Immature natural killer cell (primary cell): ENCODE measurements around the gene EBF3. TPM values are rescaled to one million over a fixed set of nuclear protein-coding genes. Genes with fewer than 3 reads are reported as not detected.

ENCODE experiments used
- DNase-seq, 3 donors: peaks; one replicate each; pipeline ENCODE4 v3.0.0; 2022; ENCODE audit warnings: mixed read lengths in 1 of 3
- H3K27ac Mint-ChIP-seq, 6 donors: one replicate each; pipeline ENCODE4 v1.8.0; 2020; ENCODE audit warnings: mixed read lengths in 6 of 6, mild to moderate bottlenecking in 5 of 6, inconsistent platforms in 4 of 6, moderate library complexity in 3 of 6
- H3K27me3 Mint-ChIP-seq, 3 donors: one replicate each; pipeline ENCODE4 v1.8.0; 2020 to 2021; ENCODE audit warnings: low read depth in 3 of 3, mild to moderate bottlenecking in 3 of 3, mixed read lengths in 3 of 3, moderate library complexity in 3 of 3, inconsistent platforms in 1 of 3
- H3K36me3 Mint-ChIP-seq, 3 donors: one replicate each; pipeline ENCODE4 v1.8.0; 2020; ENCODE audit warnings: mixed read lengths in 3 of 3, inconsistent platforms in 2 of 3, mild to moderate bottlenecking in 2 of 3
- H3K4me1 Mint-ChIP-seq, 2 donors: one replicate each; pipeline ENCODE4 v1.8.0; 2020; ENCODE audit warnings: inconsistent platforms in 2 of 2, mild to moderate bottlenecking in 2 of 2, mixed read lengths in 2 of 2, moderate library complexity in 1 of 2
- H3K4me3 Mint-ChIP-seq, 5 donors: one replicate each; pipeline ENCODE4 v1.8.0; 2020; ENCODE audit warnings: mild to moderate bottlenecking in 5 of 5, mixed read lengths in 5 of 5, inconsistent platforms in 3 of 5, moderate library complexity in 3 of 5
- H3K9me3 Mint-ChIP-seq, 6 donors: one replicate each; pipeline ENCODE4 v1.8.0; 2020; ENCODE audit warnings: mild to moderate bottlenecking in 6 of 6, mixed read lengths in 6 of 6, inconsistent platforms in 4 of 6, moderate library complexity in 3 of 6
- polyA plus RNA-seq, 3 donors: library from polyadenylated mRNA; unstranded; fragments of 300-500 nt; fragmentation: Illumina TruSeq; gene quantifications; one replicate each; pipeline ENCODE4 v1.2.3, GENCODE V29; 2021

EBF3 gene
- polyA plus RNA-seq, 3 donors from 2014 or later = not detected

- DNase-seq = no peak
- H3K4me1 Mint-ChIP-seq = no peaks in the 10 kb centered on the region
- peaks cover 9 to 25% (median 16%) of the 10 kb centered on the region in 3 donors for H3K27me3 Mint-ChIP-seq
- H3K27ac Mint-ChIP-seq = no peak overlapping the region
- H3K9me3 Mint-ChIP-seq = no peaks in the 10 kb centered on the region
- peaks cover 0 to 3% (median 0%) of the 10 kb centered on the region in 3 donors for H3K36me3 Mint-ChIP-seq
- no peak overlapping the region for H3K4me3 Mint-ChIP-seq
Measured at GRCh38 chr10:129951101-129951969, 12.7 kb downstream of the EBF3 start.

GRCh38 chr10:129950676-129951075, 13.4 kb downstream of the EBF3 start:
- H3K27me3 Mint-ChIP-seq = peaks cover 11 to 25% (median 12%) of the 10 kb centered on the region in 3 donors
- no peak overlapping the region for H3K4me3 Mint-ChIP-seq
- no peak overlapping the region for H3K27ac Mint-ChIP-seq
- peaks cover 0 to 3% (median 0%) of the 10 kb centered on the region in 3 donors for H3K36me3 Mint-ChIP-seq
- no peaks in the 10 kb centered on the region for H3K4me1 Mint-ChIP-seq
- no peak for DNase-seq
- no peaks in the 10 kb centered on the region for H3K9me3 Mint-ChIP-seq

- Mint-ChIP-seq H3K27me3 (peaks cover 7 to 23% (median 11%) of the 10 kb centered on the region in 3 donors), H3K4me1 (no peaks in the 10 kb centered on the region), H3K4me3 (no peak overlapping the region), H3K9me3 (no peaks in the 10 kb centered on the region), H3K27ac (no peak overlapping the region), H3K36me3 (peaks cover 0 to 3% (median 0%) of the 10 kb centered on the region in 3 donors)
- DNase-seq = no peak
Measured at GRCh38 chr10:129949891-129950291, 14.2 kb downstream of the EBF3 start.

- Mint-ChIP-seq H3K4me3 (no peak overlapping the region), H3K27me3 (peaks cover 7 to 19% (median 10%) of the 10 kb centered on the region in 3 donors), H3K36me3 (peaks cover 0 to 3% (median 0%) of the 10 kb centered on the region in 3 donors), H3K9me3 (no peaks in the 10 kb centered on the region), H3K4me1 (no peaks in the 10 kb centered on the region), H3K27ac (no peak overlapping the region)
- no peak for DNase-seq
Measured at GRCh38 chr10:129949411-129949810, 14.7 kb downstream of the EBF3 start.

GRCh38 chr10:129946859-129947258, 17.2 kb downstream of the EBF3 start:
- Mint-ChIP-seq H3K4me3 (no peak overlapping the region), H3K27ac (no peak overlapping the region), H3K27me3 (peaks cover 3 to 8% (median 4%) of the 10 kb centered on the region in 3 donors), H3K36me3 (peaks cover 0 to 3% (median 0%) of the 10 kb centered on the region in 3 donors), H3K9me3 (no peaks in the 10 kb centered on the region), H3K4me1 (no peaks in the 10 kb centered on the region)
- no peak for DNase-seq

- no peaks in the 10 kb centered on the region for H3K9me3 Mint-ChIP-seq
- no peak overlapping the region for H3K27ac Mint-ChIP-seq
- no peaks in the 10 kb centered on the region for H3K4me1 Mint-ChIP-seq
- peaks cover 0 to 3% (median 0%) of the 10 kb centered on the region in 3 donors for H3K36me3 Mint-ChIP-seq
- peaks cover 3 to 6% (median 3%) of the 10 kb centered on the region in 3 donors for H3K27me3 Mint-ChIP-seq
- H3K4me3 Mint-ChIP-seq = no peak overlapping the region
- no peak for DNase-seq
Measured at GRCh38 chr10:129945941-129946760, 17.9 kb downstream of the EBF3 start.

- Mint-ChIP-seq H3K27ac (no peak overlapping the region), H3K36me3 (peaks cover 0 to 3% (median 0%) of the 10 kb centered on the region in 3 donors), H3K4me3 (no peak overlapping the region), H3K4me1 (no peaks in the 10 kb centered on the region), H3K9me3 (no peaks in the 10 kb centered on the region), H3K27me3 (peaks cover 1 to 3% (median 3%) of the 10 kb centered on the region in 3 donors)
- DNase-seq = no peak
Measured at GRCh38 chr10:129945526-129945925, 18.5 kb downstream of the EBF3 start.

- no peaks in the 10 kb centered on the region for H3K4me1 Mint-ChIP-seq
- no peak overlapping the region for H3K27ac Mint-ChIP-seq
- no peaks in the 10 kb centered on the region for H3K9me3 Mint-ChIP-seq
- peaks cover 1 to 5% (median 3%) of the 10 kb centered on the region in 3 donors for H3K27me3 Mint-ChIP-seq
- peaks cover 0 to 3% (median 0%) of the 10 kb centered on the region in 3 donors for H3K36me3 Mint-ChIP-seq
- no peak overlapping the region for H3K4me3 Mint-ChIP-seq
- DNase-seq = no peak
Measured at GRCh38 chr10:129945064-129945463, 19.0 kb downstream of the EBF3 start.

GRCh38 chr10:129944456-129944855, 19.6 kb downstream of the EBF3 start:
- Mint-ChIP-seq H3K27ac (no peak overlapping the region), H3K4me1 (no peaks in the 10 kb centered on the region), H3K36me3 (peaks cover 0 to 3% (median 0%) of the 10 kb centered on the region in 3 donors), H3K4me3 (no peak overlapping the region), H3K27me3 (peaks cover 3 to 5% (median 3%) of the 10 kb centered on the region in 3 donors), H3K9me3 (no peaks in the 10 kb centered on the region)
- no peak for DNase-seq

GRCh38 chr10:129942936-129943715, 20.9 kb downstream of the EBF3 start:
- no peaks in the 10 kb centered on the region for H3K4me1 Mint-ChIP-seq
- H3K4me3 Mint-ChIP-seq = no peak overlapping the region
- no peaks in the 10 kb centered on the region for H3K9me3 Mint-ChIP-seq
- H3K27me3 Mint-ChIP-seq = peaks cover 3 to 5% (median 3%) of the 10 kb centered on the region in 3 donors
- H3K27ac Mint-ChIP-seq = no peak overlapping the region
- no peaks in the 10 kb centered on the region for H3K36me3 Mint-ChIP-seq
- no peak for DNase-seq

- DNase-seq = no peak
- no peak overlapping the region for H3K4me3 Mint-ChIP-seq
- H3K9me3 Mint-ChIP-seq = no peaks in the 10 kb centered on the region
- no peak overlapping the region for H3K27ac Mint-ChIP-seq
- H3K4me1 Mint-ChIP-seq = no peaks in the 10 kb centered on the region
- H3K27me3 Mint-ChIP-seq = peaks cover 2 to 6% (median 5%) of the 10 kb centered on the region in 3 donors
- no peaks in the 10 kb centered on the region for H3K36me3 Mint-ChIP-seq
Measured at GRCh38 chr10:129942391-129942790, 21.7 kb downstream of the EBF3 start.

GRCh38 chr10:129942019-129942277, 22.1 kb downstream of the EBF3 start:
- DNase-seq = no peak
- Mint-ChIP-seq H3K36me3 (no peaks in the 10 kb centered on the region), H3K27ac (no peak overlapping the region), H3K9me3 (no peaks in the 10 kb centered on the region), H3K4me3 (no peak overlapping the region), H3K27me3 (peaks cover 2 to 6% (median 5%) of the 10 kb centered on the region in 3 donors), H3K4me1 (no peaks in the 10 kb centered on the region)

GRCh38 chr10:129941199-129942018, 22.7 kb downstream of the EBF3 start:
- peaks cover 2 to 6% (median 5%) of the 10 kb centered on the region in 3 donors for H3K27me3 Mint-ChIP-seq
- no peak overlapping the region for H3K27ac Mint-ChIP-seq
- no peak overlapping the region for H3K4me3 Mint-ChIP-seq
- H3K4me1 Mint-ChIP-seq = no peaks in the 10 kb centered on the region
- H3K36me3 Mint-ChIP-seq = no peaks in the 10 kb centered on the region
- no peak for DNase-seq
- H3K9me3 Mint-ChIP-seq = no peaks in the 10 kb centered on the region
